Peyer's patch (tissue), 4 donors: ENCODE data around the gene HCRTR1.

Source experiments
- POLR2A ChIP-seq, 2 donors: fragments of 450-650 bp; IDR thresholded peaks; one replicate each; pipeline ENCODE4 v1.5.1; 2017; ENCODE audit warnings: antibody characterized with exemption in 2 of 2, mild to moderate bottlenecking in 2 of 2, moderate library complexity in 2 of 2
- TF ChIP-seq, protein P1 (sequence below), 6 experiments: fragments of 450-650 bp in 4 of 6; fragments of 200-600 bp in 2 of 6; sonication (generic) in 1 of 6; IDR thresholded peaks; one replicate each; pipeline ENCODE4 v1.5.1; 2017 to 2019; ENCODE audit warnings: antibody characterized with exemption in 6 of 6, mild to moderate bottlenecking in 3 of 6, moderate library complexity in 1 of 6

DNA sequence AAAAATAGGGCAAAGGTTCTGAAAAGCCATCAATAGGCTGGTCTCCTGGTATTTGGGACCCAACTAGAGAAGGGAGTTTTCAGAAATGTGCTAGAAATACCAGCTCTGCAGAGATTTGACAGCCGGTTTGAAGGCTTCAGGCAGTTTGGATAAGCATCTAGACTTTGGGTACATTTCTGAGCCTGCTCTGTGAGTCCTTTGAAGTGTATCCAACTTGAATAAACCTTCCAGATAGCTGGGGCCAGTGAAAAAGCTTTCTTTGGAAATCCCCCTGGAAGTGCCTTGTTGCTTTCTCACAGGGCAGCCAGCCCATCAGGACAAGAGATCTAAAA is 33.6 kb downstream of the HCRTR1 start:
- TF ChIP-seq POLR2A (IDR thresholded peaks at IDR 0.05), result no peak
- TF ChIP-seq, protein P1, sequence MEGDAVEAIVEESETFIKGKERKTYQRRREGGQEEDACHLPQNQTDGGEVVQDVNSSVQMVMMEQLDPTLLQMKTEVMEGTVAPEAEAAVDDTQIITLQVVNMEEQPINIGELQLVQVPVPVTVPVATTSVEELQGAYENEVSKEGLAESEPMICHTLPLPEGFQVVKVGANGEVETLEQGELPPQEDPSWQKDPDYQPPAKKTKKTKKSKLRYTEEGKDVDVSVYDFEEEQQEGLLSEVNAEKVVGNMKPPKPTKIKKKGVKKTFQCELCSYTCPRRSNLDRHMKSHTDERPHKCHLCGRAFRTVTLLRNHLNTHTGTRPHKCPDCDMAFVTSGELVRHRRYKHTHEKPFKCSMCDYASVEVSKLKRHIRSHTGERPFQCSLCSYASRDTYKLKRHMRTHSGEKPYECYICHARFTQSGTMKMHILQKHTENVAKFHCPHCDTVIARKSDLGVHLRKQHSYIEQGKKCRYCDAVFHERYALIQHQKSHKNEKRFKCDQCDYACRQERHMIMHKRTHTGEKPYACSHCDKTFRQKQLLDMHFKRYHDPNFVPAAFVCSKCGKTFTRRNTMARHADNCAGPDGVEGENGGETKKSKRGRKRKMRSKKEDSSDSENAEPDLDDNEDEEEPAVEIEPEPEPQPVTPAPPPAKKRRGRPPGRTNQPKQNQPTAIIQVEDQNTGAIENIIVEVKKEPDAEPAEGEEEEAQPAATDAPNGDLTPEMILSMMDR (IDR thresholded peaks at IDR 0.05), result no peak
